ENCODE data around the gene HEATR9.

HEATR9 gene

GRCh38 chr17:35808240-35808961 is 60.3 kb downstream of the HEATR9 start:
- DNase-seq = no peak

GRCh38 chr17:35807371-35808144 is 61.1 kb downstream of the HEATR9 start:
- no peak for DNase-seq

All from SHP77 treated with DMSO at 0.1 percent for 48 hours (cell line).